ENCODE data around the gene ZNF432.

- TF ChIP-seq, protein P1, sequence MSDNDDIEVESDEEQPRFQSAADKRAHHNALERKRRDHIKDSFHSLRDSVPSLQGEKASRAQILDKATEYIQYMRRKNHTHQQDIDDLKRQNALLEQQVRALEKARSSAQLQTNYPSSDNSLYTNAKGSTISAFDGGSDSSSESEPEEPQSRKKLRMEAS (IDR thresholded peaks at IDR 0.05; ENCODE audit: insufficient read depth, insufficient read length) = no peak
- TF ChIP-seq CTCF (IDR thresholded peaks at IDR 0.05; ENCODE audit: extremely low read depth in 1 of 2, insufficient read depth in 1 of 2, low read depth in 1 of 2, low read length in 2 of 2) (no peak), POLR2AphosphoS5 (IDR thresholded peaks at IDR 0.05; ENCODE audit: insufficient read depth, low read depth, low read length) (no peak), POLR2A (IDR thresholded peaks at IDR 0.05; ENCODE audit: low read depth, low read length) (no peak), EZH2 (IDR thresholded peaks at IDR 0.05; ENCODE audit: borderline replicate concordance, low read depth, low read length, severe bottlenecking) (no peak)
Measured at GRCh38 chr19:52086481-52086880, 37.8 kb upstream of the ZNF432 start.

Data from endothelial cell of umbilical vein (primary cell).